ENCODE data around the gene DENND1A. TPM values are rescaled to one million over a fixed set of nuclear protein-coding genes. Genes with fewer than 3 reads are reported as not detected.

Gene DENND1A
- total RNA-seq (2022; extraction: Qiagen RNA extraction; ENCODE audit: low read depth): 9.7 to 13.4 TPM (median 11.8 TPM) in 5 replicates

GRCh38 chr9:123929870-123930831 is at the start of gene DENND1A:
TSS of gene DENND1A (minus strand) at chr9:123930126. CDS start at chr9:123929905, 221 bp downstream.

GRCh38 chr9:123355761-123356431 is 574.0 kb downstream of the DENND1A start, which contains the start of gene CRB2:
TSS of gene CRB2 (plus strand) at chr9:123356197. CDS start at chr9:123356261, 64 bp downstream.

Other genes with a start within 250 kb of the DENND1A start
- 2.9 to 5.0 TPM (median 4.5 TPM) in 5 replicates for gene LHX2, start 81.6 kb upstream of the DENND1A start, total RNA-seq (2022; extraction: Qiagen RNA extraction; ENCODE audit: low read depth)